GM06990 (cell line): ENCODE data around the gene DENND6B.

Source experiments
- DNase-seq: peaks from one replicate; pipeline ENCODE4 v3.0.0-alpha.2; 2011; ENCODE audit not compliant: insufficient read length; ENCODE audit errors: extremely low read depth
- H3K27me3 ChIP-seq: replicated peaks from 2 replicates; pipeline ENCODE4 v1.6.0; 2011; ENCODE audit warnings: low read length; ENCODE audit not compliant: control insufficient read depth, insufficient read depth
- H3K36me3 ChIP-seq: 2 replicates; pipeline ENCODE4 v1.5.1; 2011; ENCODE audit warnings: low read length; ENCODE audit not compliant: control insufficient read depth, insufficient read depth
- H3K4me3 ChIP-seq: replicated peaks from 2 replicates; pipeline ENCODE4 v1.5.1; 2011; ENCODE audit warnings: low read depth, mild to moderate bottlenecking, control low read depth, low read length
- CTCF ChIP-seq: IDR thresholded peaks from 2 replicates; pipeline ENCODE4 v1.5.1; 2011; ENCODE audit warnings: low read length, control low read depth, mild to moderate bottlenecking, inconsistent platforms; ENCODE audit not compliant: insufficient read depth, poor library complexity, severe bottlenecking

Gene DENND6B

DNA sequence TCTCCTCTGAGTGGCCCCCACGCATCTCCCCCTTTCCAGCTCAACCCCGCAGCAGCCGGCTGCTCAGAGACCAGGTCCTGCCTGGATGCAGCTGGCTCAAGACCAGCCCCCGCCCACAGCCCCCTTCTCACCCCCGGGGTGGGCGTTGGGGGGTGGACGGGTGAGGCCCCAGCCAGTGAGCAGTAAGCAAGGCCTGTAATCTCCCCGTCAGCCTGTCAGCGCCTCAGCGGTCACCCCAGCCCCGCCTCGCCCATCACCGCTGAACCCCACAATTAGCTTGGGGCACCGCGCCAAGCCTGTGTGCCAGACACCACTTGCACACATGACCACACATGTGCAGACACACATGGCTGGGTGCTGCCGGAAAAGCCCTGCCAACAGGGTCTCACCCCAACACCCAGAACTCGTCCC lies 25.2 kb downstream of the DENND6B start:
- DNase-seq = no peak
- peaks cover 6% of the 10 kb centered on the region for H3K36me3 ChIP-seq
- no peak for TF ChIP-seq CTCF
- peak overlapping the region; percentile 5; the same call in 1 of the 2 replicates for H3K4me3 ChIP-seq
- no peaks in the 10 kb centered on the region for H3K27me3 ChIP-seq

DNA sequence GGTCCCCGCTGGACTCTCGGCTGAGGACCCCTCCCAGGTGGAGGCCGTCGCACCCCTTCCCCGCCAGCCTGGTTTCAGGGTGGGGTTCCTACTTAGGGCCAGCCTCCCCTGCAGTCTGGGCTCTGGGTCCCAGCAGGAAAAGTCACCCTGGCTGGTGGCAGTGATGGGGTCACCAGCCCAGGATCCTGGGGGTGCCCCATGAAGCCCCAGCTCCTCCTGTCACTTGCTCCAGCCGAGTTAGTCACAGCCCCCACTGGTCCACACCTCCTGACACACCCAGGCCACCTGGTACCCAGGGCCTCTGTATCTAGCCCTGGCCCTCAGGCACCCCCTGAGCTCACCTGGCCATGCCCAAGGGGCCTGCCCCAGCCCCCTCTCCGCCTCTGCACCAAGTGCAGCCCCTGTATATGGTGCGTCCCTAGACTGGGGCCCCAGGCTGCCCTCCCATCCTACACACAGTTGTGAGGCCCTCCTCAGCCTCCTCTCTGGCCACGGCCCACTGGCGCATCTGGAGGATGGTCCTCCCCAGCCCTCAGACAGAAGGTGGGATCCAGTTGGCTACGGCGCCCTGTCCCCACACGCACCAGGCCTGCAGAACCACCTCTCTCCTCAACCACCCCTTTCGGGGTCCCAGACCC lies 26.1 kb downstream of the DENND6B start:
- TF ChIP-seq CTCF = no peak
- DNase-seq = no peak
- Histone ChIP-seq H3K36me3 (peaks cover 6% of the 10 kb centered on the region), H3K27me3 (no peaks in the 10 kb centered on the region), H3K4me3 (no peak overlapping the region)

DNA sequence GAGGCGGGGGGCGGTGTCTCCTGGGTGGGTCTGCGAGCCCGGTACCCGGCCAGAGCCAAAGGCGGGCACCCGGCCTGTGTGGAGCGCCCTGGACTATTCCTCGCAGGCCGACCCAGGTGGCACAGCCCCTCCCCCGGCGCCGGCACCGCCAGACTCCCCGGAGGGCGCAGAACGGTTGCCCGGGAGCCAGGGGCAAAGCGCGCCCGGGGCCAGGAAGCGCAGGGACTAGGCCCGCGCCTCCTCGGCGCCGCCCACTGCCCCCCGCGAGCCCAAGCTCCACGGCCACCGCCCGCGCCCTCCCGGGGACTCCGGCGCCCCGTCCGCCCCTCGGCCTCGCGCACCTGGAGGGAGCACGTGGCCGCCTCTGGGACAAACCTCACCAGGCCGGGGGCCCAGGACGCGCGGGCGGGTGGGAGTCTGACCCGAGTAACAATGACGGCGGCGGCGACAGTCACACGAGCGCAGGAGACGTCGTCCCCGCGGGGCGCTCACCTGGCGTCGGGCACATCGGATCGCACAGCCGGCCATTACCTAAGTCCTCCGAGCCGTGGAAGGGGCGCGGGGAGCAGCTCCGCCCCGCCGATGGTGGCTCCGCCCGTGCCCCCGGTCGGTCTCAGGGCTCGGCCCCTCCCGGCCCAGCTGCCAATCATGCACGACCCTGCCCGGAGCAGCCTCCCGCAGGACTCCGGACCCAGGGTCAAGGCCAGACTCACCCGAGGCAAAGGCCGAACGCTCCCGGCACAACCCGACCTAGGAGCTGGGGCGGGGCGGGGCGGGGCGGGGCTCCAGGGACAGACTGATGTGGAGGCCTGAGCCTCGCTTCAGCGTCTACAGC lies 26.8 kb downstream of the DENND6B start:
- Histone ChIP-seq H3K4me3 (no peak overlapping the region), H3K36me3 (peaks cover 6% of the 10 kb centered on the region), H3K27me3 (no peaks in the 10 kb centered on the region)
- DNase-seq = no peak
- TF ChIP-seq CTCF = no peak

- no peak for TF ChIP-seq CTCF
- peaks cover 8% of the 10 kb centered on the region for H3K36me3 ChIP-seq
- DNase-seq = no peak
- no peak overlapping the region for H3K4me3 ChIP-seq
- H3K27me3 ChIP-seq = no peaks in the 10 kb centered on the region
Observed at GRCh38 chr22:50298937-50299784, 27.7 kb downstream of the DENND6B start.

DNA sequence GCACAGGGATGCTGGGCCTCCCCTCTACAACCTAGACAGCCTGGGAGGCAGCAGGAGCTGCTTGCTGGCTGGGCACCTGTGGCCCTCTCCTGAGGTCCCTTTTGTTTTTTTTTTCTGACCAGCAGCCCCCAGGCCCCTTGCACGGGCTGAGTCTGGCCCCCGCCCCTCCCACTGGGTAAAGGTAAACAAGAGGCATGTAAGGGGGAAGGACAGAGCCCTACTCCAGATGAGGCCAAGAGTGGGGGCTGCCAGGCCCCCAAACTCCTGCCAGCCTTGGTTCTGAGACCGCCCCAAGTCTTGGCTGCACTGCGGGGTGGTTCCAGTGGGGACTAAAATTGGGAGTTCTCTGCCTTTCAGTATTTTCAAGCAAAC lies 28.6 kb downstream of the DENND6B start:
- Histone ChIP-seq H3K4me3 (no peak overlapping the region), H3K36me3 (peaks cover 7% of the 10 kb centered on the region), H3K27me3 (no peaks in the 10 kb centered on the region)
- TF ChIP-seq CTCF = no peak
- DNase-seq = no peak
